Thyroid gland (tissue), 4 donors: ENCODE data around the gene MTLN.
"Not testable (repeated sequence)": the region's sequence is repeated elsewhere in the genome, so short reads cannot be mapped to it uniquely, and the experiment has no call there.

Experiments used
- CTCF ChIP-seq, 6 experiments: fragments of 200-600 bp in 3 of 6; fragments of 450-650 bp in 3 of 6; sonication (generic) in 3 of 6; IDR thresholded peaks; one replicate each; pipeline ENCODE4 v1.5.1; 2016 to 2019; ENCODE audit warnings: antibody characterized with exemption in 6 of 6, mild to moderate bottlenecking in 2 of 6, inconsistent platforms in 1 of 6, moderate library complexity in 1 of 6
- POLR2A ChIP-seq, 2 donors: fragments of 450-650 bp; IDR thresholded peaks; one replicate each; pipeline ENCODE4 v1.6.1; 2017; ENCODE audit warnings: antibody characterized with exemption in 2 of 2, mild to moderate bottlenecking in 2 of 2, moderate library complexity in 1 of 2

GRCh38 chr2:110229886-110230285 lies 17.5 kb upstream of the MTLN start:
- not testable (repeated sequence) for TF ChIP-seq CTCF, POLR2A (IDR thresholded peaks at IDR 0.05)
